H1 (cell line): ENCODE data around the gene DNAH8. TPM values are rescaled to one million over a fixed set of nuclear protein-coding genes. Genes with fewer than 3 reads are reported as not detected.

Source experiments
- CTCF ChIA-PET: fragments of 300-600 bp; sonication (Branson Sonifier 250); formaldehyde crosslinking; loops from one replicate; lab custom pipeline; 2021; ENCODE audit not compliant: partially characterized antibody; lab: Charles Lee
- POLR2A ChIA-PET: fragments of 300-600 bp; sonication (Branson Sonifier 250); formaldehyde crosslinking; loops from one replicate; lab custom pipeline; 2021; ENCODE audit warnings: inconsistent platforms; ENCODE audit not compliant: partially characterized antibody; lab: Charles Lee
- DNase-seq, 2 experiments: peaks; one replicate each; pipeline versions ENCODE4 v3.0.0 to v3.0.0-alpha.2; 2010 to 2022; ENCODE audit warnings: low spot score in 2 of 2, low read depth in 1 of 2, mixed read lengths in 1 of 2
- FAIRE-seq: peaks from 2 replicates; lab custom pipeline; 2011; peaks lifted over from hg19 to GRCh38; lab: Jason Lieb, UNC
- H2AFZ ChIP-seq: 2 replicates; pipeline ENCODE4 v1.8.1; 2012; ENCODE audit warnings: low read length, inconsistent platforms
- H2AK5ac ChIP-seq: 2 replicates; pipeline ENCODE4 v1.6.1; 2013; ENCODE audit warnings: low read depth, low read length
- H2BK120ac ChIP-seq: replicated peaks from 2 replicates; pipeline ENCODE3; 2013; ENCODE audit warnings: low read depth, low read length, inconsistent platforms
- H2BK12ac ChIP-seq: 2 replicates; pipeline ENCODE4 v1.6.1; 2013; ENCODE audit warnings: low read depth, low read length
- H2BK15ac ChIP-seq: 2 replicates; pipeline ENCODE4 v1.6.1; 2013; ENCODE audit warnings: low read length
- H2BK20ac ChIP-seq: 2 replicates; pipeline ENCODE4 v1.6.1; 2013; ENCODE audit warnings: low read length
- H2BK5ac ChIP-seq: 2 replicates; pipeline ENCODE4 v1.6.1; 2013; ENCODE audit warnings: low read depth, low read length
- H3K14ac ChIP-seq: 2 replicates; pipeline ENCODE4 v1.6.1; 2013; ENCODE audit warnings: inconsistent platforms; ENCODE audit not compliant: insufficient read length
- H3K18ac ChIP-seq: 2 replicates; pipeline ENCODE4 v1.6.1; 2013; ENCODE audit warnings: low read length; ENCODE audit errors: extremely low read depth
- H3K23ac ChIP-seq: 2 replicates; pipeline ENCODE4 v1.6.1; 2013; ENCODE audit warnings: inconsistent platforms; ENCODE audit not compliant: insufficient read length
- H3K23me2 ChIP-seq: 2 replicates; pipeline ENCODE4 v1.6.1; 2013; ENCODE audit warnings: low read depth, low read length
- H3K27ac ChIP-seq: 2 replicates; pipeline ENCODE4 v1.6.1; 2011; ENCODE audit warnings: low read depth, low read length, inconsistent platforms
- H3K27me3 ChIP-seq, 4 experiments: replicated peaks in 1 of 4; 1 replicate in 1 of 4; 2 replicates in 3 of 4; pipeline versions ENCODE4 v1.6.1 to v1.8.1; 2011 to 2013; ENCODE audit warnings: low read length in 3 of 4, mild to moderate bottlenecking in 3 of 4, inconsistent platforms in 2 of 4, mixed read lengths in 2 of 4, moderate library complexity in 1 of 4; ENCODE audit not compliant: control insufficient read depth in 3 of 4, insufficient read depth in 3 of 4; ENCODE audit errors: extremely low read depth in 1 of 4
- H3K36me3 ChIP-seq, 4 experiments: 2 replicates each; pipeline versions ENCODE4 v1.6.1 to v1.8.1; 2011 to 2013; ENCODE audit warnings: mild to moderate bottlenecking in 4 of 4, low read length in 3 of 4, moderate library complexity in 2 of 4, control low read depth in 1 of 4, inconsistent platforms in 1 of 4; ENCODE audit not compliant: insufficient read depth in 4 of 4, control insufficient read depth in 2 of 4
- H3K4ac ChIP-seq: replicated peaks from 2 replicates; pipeline ENCODE3; 2013; ENCODE audit warnings: low read length, low read depth, mixed read lengths, inconsistent platforms; ENCODE audit not compliant: insufficient read length
- H3K4me1 ChIP-seq, 4 experiments: replicated peaks in 1 of 4; 1 replicate in 1 of 4; 2 replicates in 3 of 4; pipeline versions ENCODE4 v1.6.1 to v1.8.1; 2011 to 2013; ENCODE audit warnings: low read length in 3 of 4, inconsistent platforms in 2 of 4, mixed read lengths in 1 of 4; ENCODE audit not compliant: insufficient read depth in 4 of 4, control insufficient read depth in 3 of 4
- H3K4me2 ChIP-seq, 2 experiments: 2 replicates each; pipeline versions ENCODE4 v1.6.1 to v1.8.1; 2011 to 2013; ENCODE audit warnings: low read depth in 2 of 2, low read length in 2 of 2, control low read depth in 1 of 2, inconsistent platforms in 1 of 2, mild to moderate bottlenecking in 1 of 2; ENCODE audit not compliant: insufficient read depth in 1 of 2
- H3K4me3 ChIP-seq, 4 experiments: fragments of 200-600, 300-600 bp in 1 of 4; sonication (generic), shearing (Covaris generic), sonication (Bioruptor Twin) in 1 of 4; 2 replicates each; pipeline versions ENCODE4 v1.5.1 to v1.8.1; 2011 to 2016; ENCODE audit warnings: low read length in 4 of 4, low read depth in 3 of 4, control low read depth in 2 of 4, inconsistent platforms in 2 of 4, mild to moderate bottlenecking in 2 of 4, mixed read lengths in 1 of 4, moderate library complexity in 1 of 4; ENCODE audit not compliant: insufficient read depth in 2 of 4; ENCODE audit errors: extremely low read depth in 1 of 4
- H3K56ac ChIP-seq: replicated peaks from 2 replicates; pipeline ENCODE3; 2013; ENCODE audit warnings: low read depth, mild to moderate bottlenecking, mixed read lengths, low read length, inconsistent platforms; ENCODE audit not compliant: insufficient read length
- H3K79me1 ChIP-seq: 2 replicates; pipeline ENCODE4 v1.6.1; 2013; ENCODE audit warnings: low read depth, low read length, control low read depth
- H3K79me2 ChIP-seq, 2 experiments: 2 replicates each; pipeline versions ENCODE4 v1.6.1 to v1.8.1; 2012 to 2013; ENCODE audit warnings: low read length in 2 of 2, mild to moderate bottlenecking in 2 of 2, inconsistent platforms in 1 of 2; ENCODE audit not compliant: insufficient read depth in 2 of 2, control insufficient read depth in 1 of 2
- H3K9ac ChIP-seq, 4 experiments: replicated peaks in 1 of 4; 1 replicate in 1 of 4; 2 replicates in 3 of 4; pipeline versions ENCODE4 v1.6.1 to v1.8.1; 2011 to 2013; ENCODE audit warnings: low read depth in 3 of 4, low read length in 3 of 4, control low read depth in 2 of 4, mild to moderate bottlenecking in 2 of 4, moderate library complexity in 2 of 4, inconsistent platforms in 1 of 4; ENCODE audit errors: extremely low read depth in 1 of 4
- H3K9me3 ChIP-seq, 2 experiments: 2 replicates each; pipeline versions ENCODE4 v1.6.1 to v1.8.1; 2012 to 2013; ENCODE audit warnings: mild to moderate bottlenecking in 2 of 2, moderate library complexity in 2 of 2, control low read depth in 1 of 2, inconsistent platforms in 1 of 2, low read depth in 1 of 2, low read length in 1 of 2, mixed read lengths in 1 of 2; ENCODE audit not compliant: insufficient read depth in 2 of 2
- H4K20me1 ChIP-seq, 2 experiments: replicated peaks in 1 of 2; 2 replicates each; pipeline versions ENCODE3 to v1.8.1; 2011 to 2013; ENCODE audit warnings: inconsistent platforms in 2 of 2, low read length in 2 of 2, mild to moderate bottlenecking in 1 of 2; ENCODE audit not compliant: insufficient read depth in 2 of 2, control insufficient read depth in 1 of 2
- H4K5ac ChIP-seq: 2 replicates; pipeline ENCODE4 v1.6.1; 2013; ENCODE audit warnings: low read length, low read depth, mixed read lengths, inconsistent platforms; ENCODE audit not compliant: insufficient read length
- H4K8ac ChIP-seq: 2 replicates; pipeline ENCODE4 v1.8.0; 2013; ENCODE audit warnings: mild to moderate bottlenecking, moderate library complexity, low read length, inconsistent platforms; ENCODE audit not compliant: insufficient read depth; ENCODE audit errors: extremely low read depth
- H4K91ac ChIP-seq: replicated peaks from 2 replicates; pipeline ENCODE3; 2013; ENCODE audit warnings: low read length, mixed read lengths, inconsistent platforms; ENCODE audit not compliant: insufficient read length
- FOSL1 ChIP-seq: IDR thresholded peaks from 2 replicates; pipeline ENCODE4 v1.6.1; 2011; ENCODE audit warnings: mild to moderate bottlenecking, low read depth, low read length, moderate library complexity; ENCODE audit not compliant: insufficient read depth
- POLR2AphosphoS5 ChIP-seq: IDR thresholded peaks from 2 replicates; pipeline ENCODE4 v1.6.1; 2011; ENCODE audit warnings: low read depth, low read length
- POU5F1 ChIP-seq: IDR thresholded peaks from 2 replicates; pipeline ENCODE4 v1.6.1; 2011; ENCODE audit warnings: low read depth, mild to moderate bottlenecking, low read length, moderate library complexity
- TBP ChIP-seq: IDR thresholded peaks from 2 replicates; pipeline ENCODE4 v1.6.1; 2011; ENCODE audit warnings: low read depth, low read length, improper control_type of control experiment
- TEAD4 ChIP-seq: IDR thresholded peaks from 2 replicates; pipeline ENCODE4 v1.6.1; 2012; ENCODE audit warnings: low read depth, low read length, inconsistent platforms, mixed read lengths
- WGBS, 2 experiments: shearing (Covaris generic) in 1 of 2; methylation state at CpG; one replicate each; pipeline versions ENCODE4 v1.1.6 to v1.1.7; 2013 to 2015; ENCODE audit warnings: low lambda C conversion rate in 2 of 2, mixed read lengths in 2 of 2, inconsistent platforms in 1 of 2, low coverage in 1 of 2, missing lambda C conversion rate in 1 of 2; ENCODE audit not compliant: insufficient replicate concordance in 2 of 2, insufficient coverage in 1 of 2, insufficient read length in 1 of 2; ENCODE audit errors: extremely low coverage in 1 of 2, missing lambda C conversion rate in 1 of 2; 5-methylcytosine and 5-hydroxymethylcytosine counted together
- polyA plus RNA-seq, 7 experiments: library from polyadenylated mRNA; depleted of rRNA in 3 of 7; stranded (reverse) in 5 of 7; unstranded in 2 of 7; fragments of >200 nt in 5 of 7; fragments of 200-250 nt in 2 of 7; gene quantifications; 1 replicate in 5 of 7; 2 replicates in 1 of 7; 4 replicates in 1 of 7; pipeline versions ENCODE4 v1.2.1 to v1.2.3, GENCODE V29; 2011 to 2013; ENCODE audit warnings: missing spikeins in 2 of 7, mixed read lengths in 2 of 7
- total RNA-seq: library from RNA; stranded (reverse); fragmentation: NEBNext Ultra II Directional; extraction: Animal tissue kit (Norgen Biotek cat#: 25700); gene quantifications from 2 replicates; pipeline ENCODE4 v1.2.1, GENCODE V29; 2021
- TF ChIP-seq, protein P1 (sequence below): IDR thresholded peaks from 2 replicates; pipeline ENCODE4 v1.6.1; 2011; ENCODE audit warnings: low read length, improper control_type of control experiment

DNAH8 gene
- total and polyA plus RNA-seq, 2 of the 8 experiments (the other 6 are each of a cell fraction or from before 2014, with no cell fraction given) = under 0.01 TPM; not detected in 1

GRCh38 chr6:38755207-38755606 lies 40.1 kb downstream of the DNAH8 start:
- Histone ChIP-seq H4K5ac (no peak overlapping the region), H3K4me2 (no peak overlapping the region), H3K23me2 (no peaks in the 10 kb centered on the region), H2BK5ac (no peak overlapping the region), H2AFZ (no peak overlapping the region), H3K27ac (no peak overlapping the region), H4K20me1 (no peaks in the 10 kb centered on the region), H3K56ac (no peak overlapping the region), H2AK5ac (no peak overlapping the region), H3K4ac (no peak overlapping the region), H3K4me1 (no peaks in the 10 kb centered on the region), H3K14ac (no peak overlapping the region), H3K23ac (no peak overlapping the region), H2BK20ac (no peak overlapping the region), H3K36me3 (no peaks in the 10 kb centered on the region), H2BK120ac (no peak overlapping the region), H3K4me3 (no peak overlapping the region), H2BK12ac (no peak overlapping the region), H3K18ac (no peak overlapping the region), H4K8ac (no peak overlapping the region), H3K9ac (no peak overlapping the region), H2BK15ac (no peak overlapping the region), H3K9me3 (no peaks in the 10 kb centered on the region), H3K79me1 (no peaks in the 10 kb centered on the region), H3K27me3 (no peaks in the 10 kb centered on the region), H3K79me2 (no peaks in the 10 kb centered on the region), H4K91ac (no peak overlapping the region)
- no peak for DNase-seq
- WGBS, 2 experiments = 84% methylated on average over 3 of the region's 3 CpGs; no CpG with 5 or more reads in 1 of the 2 experiments
- FAIRE-seq = no peak
- CTCF ChIA-PET = interaction anchor here (0.7 kb wide), 1 partner anchor 18 kb away, joined by 4 read pairs; no protein-coding TSS in a partner anchor
- POLR2A ChIA-PET = no interaction called here
- TF ChIP-seq TEAD4 = no peak
- TF ChIP-seq TBP = no peak
- TF ChIP-seq, protein P1, sequence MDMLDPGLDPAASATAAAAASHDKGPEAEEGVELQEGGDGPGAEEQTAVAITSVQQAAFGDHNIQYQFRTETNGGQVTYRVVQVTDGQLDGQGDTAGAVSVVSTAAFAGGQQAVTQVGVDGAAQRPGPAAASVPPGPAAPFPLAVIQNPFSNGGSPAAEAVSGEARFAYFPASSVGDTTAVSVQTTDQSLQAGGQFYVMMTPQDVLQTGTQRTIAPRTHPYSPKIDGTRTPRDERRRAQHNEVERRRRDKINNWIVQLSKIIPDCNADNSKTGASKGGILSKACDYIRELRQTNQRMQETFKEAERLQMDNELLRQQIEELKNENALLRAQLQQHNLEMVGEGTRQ = no peak
- no peak for TF ChIP-seq POU5F1
- no peak for TF ChIP-seq FOSL1
- TF ChIP-seq POLR2AphosphoS5 = no peak
